ENCODE measurements around the gene RAD51B.

DNA sequence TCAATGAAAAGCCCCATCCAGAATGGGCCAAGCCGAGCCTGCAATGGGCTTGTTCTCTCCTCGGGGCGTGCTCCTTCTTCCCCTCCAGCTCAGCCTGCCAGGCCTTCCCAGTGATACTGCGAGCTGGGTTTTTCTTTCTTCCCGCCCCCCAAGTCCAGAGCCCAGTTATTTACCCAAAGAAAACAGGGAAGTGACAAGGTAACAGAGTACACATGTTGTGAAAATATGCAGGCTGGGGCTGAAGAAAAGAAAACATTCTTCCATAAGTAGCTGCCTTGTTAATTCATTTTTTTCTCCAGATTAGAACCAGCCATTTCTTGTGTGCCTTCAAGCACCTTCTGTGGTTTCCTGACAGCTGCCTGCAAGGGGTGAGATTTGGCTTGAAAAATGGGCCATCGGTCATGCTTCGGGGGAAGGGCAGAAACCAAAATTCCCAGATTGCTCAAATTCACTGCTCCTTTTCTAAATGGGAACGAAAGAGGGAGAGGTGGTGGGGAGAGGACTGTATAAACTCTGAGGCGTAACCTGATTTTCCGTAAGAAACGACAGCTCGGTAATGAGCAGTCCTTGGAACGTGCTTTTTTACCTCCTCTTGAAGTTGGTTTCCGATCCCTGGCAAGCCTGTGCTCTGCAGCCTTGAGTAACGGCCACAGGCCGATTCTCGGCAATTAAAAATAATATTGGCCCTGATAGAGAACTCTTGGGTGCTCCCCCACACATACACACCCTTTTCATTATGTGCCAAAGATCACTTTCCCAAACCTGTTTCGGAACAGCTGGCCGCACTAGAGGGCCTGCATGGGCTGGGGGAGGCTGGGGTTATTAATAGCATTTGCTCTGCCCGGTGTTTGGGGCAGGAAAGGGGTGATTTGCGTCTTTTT is 743.9 kb downstream of the RAD51B start:
- TF ChIP-seq, protein P1, sequence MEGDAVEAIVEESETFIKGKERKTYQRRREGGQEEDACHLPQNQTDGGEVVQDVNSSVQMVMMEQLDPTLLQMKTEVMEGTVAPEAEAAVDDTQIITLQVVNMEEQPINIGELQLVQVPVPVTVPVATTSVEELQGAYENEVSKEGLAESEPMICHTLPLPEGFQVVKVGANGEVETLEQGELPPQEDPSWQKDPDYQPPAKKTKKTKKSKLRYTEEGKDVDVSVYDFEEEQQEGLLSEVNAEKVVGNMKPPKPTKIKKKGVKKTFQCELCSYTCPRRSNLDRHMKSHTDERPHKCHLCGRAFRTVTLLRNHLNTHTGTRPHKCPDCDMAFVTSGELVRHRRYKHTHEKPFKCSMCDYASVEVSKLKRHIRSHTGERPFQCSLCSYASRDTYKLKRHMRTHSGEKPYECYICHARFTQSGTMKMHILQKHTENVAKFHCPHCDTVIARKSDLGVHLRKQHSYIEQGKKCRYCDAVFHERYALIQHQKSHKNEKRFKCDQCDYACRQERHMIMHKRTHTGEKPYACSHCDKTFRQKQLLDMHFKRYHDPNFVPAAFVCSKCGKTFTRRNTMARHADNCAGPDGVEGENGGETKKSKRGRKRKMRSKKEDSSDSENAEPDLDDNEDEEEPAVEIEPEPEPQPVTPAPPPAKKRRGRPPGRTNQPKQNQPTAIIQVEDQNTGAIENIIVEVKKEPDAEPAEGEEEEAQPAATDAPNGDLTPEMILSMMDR (conservative IDR thresholded peaks at IDR 0.05), result no peak
- no peak for TF ChIP-seq EZH2 (IDR thresholded peaks at IDR 0.05; ENCODE audit: low read depth)
